HG03442 (cell line): ENCODE data around the gene LPCAT3.

Source experiments
- ATAC-seq: cut with Tn5 transposase; IDR thresholded peaks from one replicate; pipeline ENCODE4 v1.9.1; 2021; ENCODE audit warnings: mild to moderate bottlenecking, moderate library complexity; ENCODE audit not compliant: unreplicated experiment

Gene LPCAT3

DNA sequence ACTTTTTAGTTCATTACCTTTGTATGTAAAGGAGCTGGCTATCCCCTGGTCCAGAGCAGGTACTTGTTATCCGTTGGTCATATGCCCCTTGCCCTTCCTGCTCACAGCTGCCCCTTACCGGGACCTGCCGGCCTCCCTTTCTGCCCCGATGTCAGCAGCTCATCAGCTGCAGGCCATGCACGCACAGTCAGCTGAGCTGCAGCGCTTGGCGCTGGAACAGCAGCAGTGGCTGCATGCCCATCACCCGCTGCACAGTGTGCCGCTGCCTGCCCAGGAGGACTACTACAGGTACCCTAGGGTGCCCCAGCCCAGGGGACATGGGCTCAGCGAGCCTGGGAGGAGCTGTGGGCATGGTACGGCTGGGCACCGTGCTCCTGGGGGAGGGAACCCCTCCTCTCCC, 77.0 kb downstream of the LPCAT3 start:
- no peak for ATAC-seq

DNA sequence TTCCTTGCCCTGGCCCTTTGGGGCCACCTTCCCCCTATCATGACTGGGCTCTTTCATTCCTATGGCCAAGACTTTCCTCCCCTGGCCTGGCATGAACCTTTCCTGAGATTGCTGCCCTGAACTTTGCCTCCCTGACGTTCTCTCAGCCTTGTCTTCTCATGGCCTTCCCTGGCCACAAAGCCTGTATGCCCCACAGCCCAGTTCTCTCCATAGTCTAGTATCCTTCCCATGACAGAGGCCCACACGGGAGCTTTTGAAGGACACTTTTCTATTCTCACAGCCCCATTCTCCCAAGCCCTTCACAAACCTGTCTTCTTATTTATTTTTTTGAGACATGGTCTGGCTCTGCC, 79.1 kb downstream of the LPCAT3 start:
- ATAC-seq: no peak

DNA sequence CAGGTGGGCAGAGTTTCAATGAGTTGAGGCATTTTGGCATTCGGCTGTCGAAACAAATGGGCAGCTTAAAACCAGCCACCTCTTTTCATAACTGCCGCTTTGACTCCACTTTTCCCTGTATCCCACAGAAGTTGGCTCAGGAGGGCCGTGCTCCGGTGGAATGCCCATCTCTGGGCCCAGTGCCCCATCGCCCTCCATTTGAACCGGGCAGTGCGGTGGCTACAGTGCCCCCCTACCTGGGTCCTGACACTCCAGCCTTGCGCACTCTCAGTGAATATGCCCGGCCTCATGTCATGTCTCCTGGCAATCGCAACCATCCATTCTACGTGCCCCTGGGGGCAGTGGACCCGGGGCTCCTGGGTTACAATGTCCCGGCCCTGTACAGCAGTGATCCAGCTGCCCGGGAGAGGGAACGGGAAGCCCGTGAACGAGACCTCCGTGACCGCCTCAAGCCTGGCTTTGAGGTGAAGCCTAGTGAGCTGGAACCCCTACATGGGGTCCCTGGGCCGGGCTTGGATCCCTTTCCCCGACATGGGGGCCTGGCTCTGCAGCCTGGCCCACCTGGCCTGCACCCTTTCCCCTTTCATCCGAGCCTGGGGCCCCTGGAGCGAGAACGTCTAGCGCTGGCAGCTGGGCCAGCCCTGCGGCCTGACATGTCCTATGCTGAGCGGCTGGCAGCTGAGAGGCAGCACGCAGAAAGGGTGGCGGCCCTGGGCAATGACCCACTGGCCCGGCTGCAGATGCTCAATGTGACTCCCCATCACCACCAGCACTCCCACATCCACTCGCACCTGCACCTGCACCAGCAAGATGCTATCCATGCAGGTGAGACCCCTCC, 79.7 kb downstream of the LPCAT3 start:
- no peak for ATAC-seq

DNA sequence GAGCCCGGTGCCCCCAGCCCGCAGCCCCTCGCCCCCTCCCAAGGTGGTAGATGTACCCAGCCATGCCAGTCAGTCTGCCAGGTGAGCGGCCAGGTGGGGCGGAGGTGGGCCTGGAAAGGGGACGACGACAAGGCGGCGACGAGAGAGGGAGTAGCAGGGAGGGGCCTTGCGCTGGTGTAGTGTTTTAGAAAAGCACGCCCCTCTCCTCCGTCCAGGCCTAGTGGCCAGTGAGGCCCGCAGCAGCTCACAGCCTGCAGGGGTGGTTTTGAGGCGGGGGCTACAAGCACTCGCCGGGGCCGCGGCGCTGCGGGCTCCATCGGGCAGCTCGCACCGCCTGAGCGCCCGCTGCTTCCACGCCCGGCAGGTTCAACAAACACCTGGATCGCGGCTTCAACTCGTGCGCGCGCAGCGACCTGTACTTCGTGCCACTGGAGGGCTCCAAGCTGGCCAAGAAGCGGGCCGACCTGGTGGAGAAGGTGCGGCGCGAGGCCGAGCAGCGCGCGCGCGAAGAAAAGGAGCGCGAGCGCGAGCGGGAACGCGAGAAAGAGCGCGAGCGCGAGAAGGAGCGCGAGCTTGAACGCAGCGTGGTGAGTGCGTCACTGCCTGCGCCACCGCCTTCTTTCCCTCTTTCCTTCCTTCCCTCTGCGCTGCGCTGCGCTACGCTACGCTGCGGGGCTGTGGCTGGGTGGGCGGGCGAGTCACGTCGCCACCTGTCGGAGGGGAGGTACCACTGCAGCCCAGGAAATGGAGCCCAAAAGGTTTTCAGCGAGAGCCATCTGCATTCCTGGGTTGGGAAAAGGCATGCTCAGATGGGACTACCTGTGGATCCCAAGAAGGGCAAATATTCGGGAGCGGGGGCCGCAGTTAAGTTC, 80.6 kb downstream of the LPCAT3 start:
- ATAC-seq: peak; percentile 88

DNA sequence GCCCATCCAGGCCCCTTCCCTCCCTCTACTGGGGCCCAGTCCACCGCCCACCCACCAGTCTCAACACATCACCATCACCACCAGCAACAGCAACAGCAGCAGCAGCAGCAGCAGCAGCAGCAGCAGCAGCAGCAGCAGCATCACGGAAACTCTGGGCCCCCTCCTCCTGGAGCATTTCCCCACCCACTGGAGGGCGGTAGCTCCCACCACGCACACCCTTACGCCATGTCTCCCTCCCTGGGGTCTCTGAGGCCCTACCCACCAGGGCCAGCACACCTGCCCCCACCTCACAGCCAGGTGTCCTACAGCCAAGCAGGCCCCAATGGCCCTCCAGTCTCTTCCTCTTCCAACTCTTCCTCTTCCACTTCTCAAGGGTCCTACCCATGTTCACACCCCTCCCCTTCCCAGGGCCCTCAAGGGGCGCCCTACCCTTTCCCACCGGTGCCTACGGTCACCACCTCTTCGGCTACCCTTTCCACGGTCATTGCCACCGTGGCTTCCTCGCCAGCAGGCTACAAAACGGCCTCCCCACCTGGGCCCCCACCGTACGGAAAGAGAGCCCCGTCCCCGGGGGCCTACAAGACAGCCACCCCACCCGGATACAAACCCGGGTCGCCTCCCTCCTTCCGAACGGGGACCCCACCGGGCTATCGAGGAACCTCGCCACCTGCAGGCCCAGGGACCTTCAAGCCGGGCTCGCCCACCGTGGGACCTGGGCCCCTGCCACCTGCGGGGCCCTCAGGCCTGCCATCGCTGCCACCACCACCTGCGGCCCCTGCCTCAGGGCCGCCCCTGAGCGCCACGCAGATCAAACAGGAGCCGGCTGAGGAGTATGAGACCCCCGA, 81.4 kb downstream of the LPCAT3 start:
- peak; percentile 1 for ATAC-seq

DNA sequence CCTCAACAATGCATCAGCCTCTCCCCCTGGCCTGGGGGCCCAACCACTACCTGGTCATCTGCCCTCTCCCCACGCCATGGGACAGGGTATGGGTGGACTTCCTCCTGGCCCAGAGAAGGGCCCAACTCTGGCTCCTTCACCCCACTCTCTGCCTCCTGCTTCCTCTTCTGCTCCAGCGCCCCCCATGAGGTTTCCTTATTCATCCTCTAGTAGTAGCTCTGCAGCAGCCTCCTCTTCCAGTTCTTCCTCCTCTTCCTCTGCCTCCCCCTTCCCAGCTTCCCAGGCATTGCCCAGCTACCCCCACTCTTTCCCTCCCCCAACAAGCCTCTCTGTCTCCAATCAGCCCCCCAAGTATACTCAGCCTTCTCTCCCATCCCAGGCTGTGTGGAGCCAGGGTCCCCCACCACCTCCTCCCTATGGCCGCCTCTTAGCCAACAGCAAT, 82.1 kb downstream of the LPCAT3 start:
- no peak for ATAC-seq

DNA sequence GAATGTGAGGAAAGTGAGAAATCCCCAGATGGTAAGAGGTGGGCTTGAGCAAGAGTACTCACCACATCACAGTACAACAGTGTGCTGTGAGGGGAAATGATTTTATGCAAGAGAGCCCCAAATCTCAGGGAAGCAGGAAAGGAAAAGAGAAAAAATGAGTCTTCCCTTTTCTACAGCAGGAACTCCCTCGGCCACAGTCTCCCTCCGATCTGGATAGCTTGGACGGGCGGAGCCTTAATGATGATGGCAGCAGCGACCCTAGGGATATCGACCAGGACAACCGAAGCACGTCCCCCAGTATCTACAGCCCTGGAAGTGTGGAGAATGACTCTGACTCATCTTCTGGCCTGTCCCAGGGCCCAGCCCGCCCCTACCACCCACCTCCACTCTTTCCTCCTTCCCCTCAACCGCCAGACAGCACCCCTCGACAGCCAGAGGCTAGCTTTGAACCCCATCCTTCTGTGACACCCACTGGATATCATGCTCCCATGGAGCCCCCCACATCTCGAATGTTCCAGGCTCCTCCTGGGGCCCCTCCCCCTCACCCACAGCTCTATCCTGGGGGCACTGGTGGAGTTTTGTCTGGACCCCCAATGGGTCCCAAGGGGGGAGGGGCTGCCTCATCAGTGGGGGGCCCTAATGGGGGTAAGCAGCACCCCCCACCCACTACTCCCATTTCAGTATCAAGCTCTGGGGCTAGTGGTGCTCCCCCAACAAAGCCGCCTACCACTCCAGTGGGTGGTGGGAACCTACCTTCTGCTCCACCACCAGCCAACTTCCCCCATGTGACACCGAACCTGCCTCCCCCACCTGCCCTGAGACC, 82.7 kb downstream of the LPCAT3 start:
- no peak for ATAC-seq

DNA sequence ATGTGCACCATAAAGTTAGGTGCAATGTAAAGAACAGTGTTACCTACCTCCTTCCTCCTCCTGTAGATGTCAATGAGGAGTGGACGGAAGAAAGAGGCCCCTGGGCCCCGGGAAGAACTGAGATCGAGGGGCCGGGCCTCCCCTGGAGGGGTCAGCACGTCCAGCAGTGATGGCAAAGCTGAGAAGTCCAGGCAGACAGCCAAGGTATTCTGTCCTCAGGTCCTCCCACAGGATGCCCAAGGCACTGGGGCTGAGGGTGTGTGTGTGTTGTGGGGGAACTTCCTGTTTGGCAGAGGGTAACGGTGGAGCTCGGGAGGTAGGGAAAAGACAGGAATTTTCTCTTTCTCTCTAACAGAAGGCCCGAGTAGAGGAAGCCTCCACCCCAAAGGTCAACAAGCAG, 84.2 kb downstream of the LPCAT3 start:
- no peak for ATAC-seq

DNA sequence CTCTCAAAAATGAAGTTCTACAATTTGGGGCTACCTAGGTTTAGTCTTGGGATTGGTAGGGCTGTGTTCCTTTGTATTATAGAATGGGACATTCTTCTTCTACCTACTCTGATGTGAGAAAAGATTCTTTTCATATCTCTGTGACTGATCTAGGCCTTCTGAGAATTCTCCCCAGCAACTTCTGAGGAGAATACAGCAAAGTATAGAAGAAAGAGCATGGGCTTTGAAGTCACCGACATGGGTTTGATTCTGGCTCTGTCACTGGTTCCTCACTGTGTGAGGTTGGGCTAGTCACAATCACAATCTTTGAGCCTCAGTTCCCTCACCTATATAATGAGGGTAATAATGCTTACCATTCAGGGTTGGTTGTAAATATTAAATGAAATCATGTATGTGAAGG, 85.5 kb downstream of the LPCAT3 start:
- no peak for ATAC-seq

DNA sequence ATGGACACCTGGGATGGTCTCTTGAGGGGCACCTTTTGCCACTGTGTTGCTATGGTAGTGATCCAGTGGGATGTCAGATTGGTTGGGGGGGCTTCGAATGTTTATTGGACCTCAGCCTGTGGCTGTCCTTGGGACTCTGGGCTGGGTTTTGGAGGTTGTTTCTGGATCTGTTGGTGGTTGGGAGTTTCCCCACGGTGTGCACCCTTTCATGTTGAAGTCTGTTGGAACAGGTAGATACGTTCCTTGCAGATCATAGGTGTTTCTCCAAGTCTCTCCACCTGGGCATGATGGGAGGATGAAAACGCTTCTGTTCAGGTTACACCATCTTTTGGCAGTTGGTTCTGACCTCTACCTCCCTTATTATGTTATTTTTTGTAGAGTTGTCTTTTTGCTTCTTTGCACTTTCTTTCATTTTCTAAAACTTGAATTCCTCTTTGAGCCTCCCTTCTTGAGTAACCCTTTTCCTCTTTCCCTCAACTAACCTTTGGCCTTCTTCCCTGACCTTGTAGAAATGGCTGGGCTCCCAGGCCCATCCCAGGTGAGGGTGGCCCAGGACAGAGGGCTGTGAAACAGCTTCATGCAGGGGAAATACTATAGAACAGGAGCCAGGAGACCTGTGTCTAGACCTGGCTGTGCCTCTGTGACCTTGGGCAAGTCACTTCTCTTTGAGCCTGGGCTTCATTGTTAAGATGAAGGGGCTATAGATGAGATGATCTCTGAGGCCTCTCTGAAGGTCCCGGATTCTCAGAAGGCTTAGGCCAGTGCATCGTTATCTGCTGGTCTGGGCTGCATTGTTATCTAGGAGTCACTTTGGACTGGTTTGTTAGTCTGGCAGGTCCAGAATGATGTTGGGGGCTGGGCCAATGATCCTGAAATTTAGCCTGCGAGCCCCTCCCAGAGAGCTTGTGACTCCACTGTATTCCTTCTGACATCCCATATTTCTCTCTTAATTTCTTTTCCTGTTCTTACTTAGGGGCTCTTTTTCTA, 88.5 kb downstream of the LPCAT3 start:
- ATAC-seq: no peak

DNA sequence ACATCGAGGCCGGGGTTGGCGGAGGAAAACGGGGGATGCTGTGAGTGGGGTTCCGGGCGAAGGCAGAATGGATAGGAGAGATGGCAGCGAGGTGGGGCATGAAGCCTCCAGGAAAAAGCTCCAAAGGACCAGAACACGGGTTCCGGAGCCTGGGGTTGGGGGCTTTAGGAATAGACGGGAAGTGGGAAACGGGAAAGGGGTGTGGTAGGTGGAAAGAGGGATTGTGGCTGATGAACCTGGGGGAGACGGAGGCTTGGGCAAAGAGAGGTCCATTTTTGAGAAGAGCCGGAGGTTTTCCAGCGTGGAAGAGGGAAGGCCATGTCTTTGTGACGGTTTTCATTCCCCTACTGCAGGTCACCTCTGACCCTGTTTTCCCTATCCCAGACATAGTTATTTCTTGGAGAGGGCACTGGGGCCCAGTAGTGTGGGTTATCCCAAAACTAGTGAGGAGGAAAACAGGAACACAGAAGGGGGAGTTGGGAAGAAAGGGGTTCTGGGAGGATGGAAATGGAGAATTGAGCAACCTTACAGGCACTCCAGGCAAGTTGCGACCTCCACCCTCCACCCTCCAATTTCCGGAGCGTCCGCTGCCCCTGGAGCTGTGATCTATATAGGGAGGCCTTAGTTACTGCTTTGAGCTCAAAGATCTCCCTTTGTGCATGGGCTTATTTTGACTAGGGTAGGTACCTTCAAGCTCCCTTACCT, 89.4 kb downstream of the LPCAT3 start:
- ATAC-seq: no peak

DNA sequence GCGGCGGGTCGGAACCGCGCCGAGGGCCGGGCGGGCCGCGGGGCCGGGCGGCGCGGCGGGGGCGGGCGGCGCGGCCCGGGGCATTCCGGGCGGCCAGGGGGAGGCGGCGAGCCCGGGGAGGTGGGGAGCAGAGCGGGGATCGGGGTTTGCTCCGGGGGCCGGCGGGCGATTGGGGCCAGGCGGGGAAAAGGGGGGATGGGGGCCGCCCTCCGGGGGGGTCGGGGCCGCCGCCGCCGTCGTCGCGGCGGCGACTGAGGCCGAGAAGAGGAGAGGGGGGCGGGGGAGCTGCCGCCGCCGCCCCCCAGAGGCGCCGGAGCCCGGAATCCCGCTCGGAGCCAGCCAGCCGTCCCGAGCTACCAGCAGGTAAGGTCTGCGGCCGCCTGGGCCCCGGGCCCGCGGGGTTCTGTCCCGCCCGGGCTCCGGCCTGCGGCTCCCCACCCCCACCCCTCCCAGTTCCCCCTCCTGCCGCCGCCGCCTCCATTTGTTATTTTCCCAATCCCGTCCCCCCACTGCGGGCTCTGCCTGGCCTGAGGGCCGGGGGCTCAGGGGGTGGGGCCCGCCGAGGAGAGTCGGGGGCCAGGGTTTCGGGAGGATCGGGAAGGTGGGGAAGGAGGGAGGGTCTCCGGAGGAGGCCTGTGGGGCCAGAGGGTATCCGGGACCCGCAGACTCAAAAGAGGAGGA, 90.1 kb downstream of the LPCAT3 start:
- ATAC-seq: no peak

DNA sequence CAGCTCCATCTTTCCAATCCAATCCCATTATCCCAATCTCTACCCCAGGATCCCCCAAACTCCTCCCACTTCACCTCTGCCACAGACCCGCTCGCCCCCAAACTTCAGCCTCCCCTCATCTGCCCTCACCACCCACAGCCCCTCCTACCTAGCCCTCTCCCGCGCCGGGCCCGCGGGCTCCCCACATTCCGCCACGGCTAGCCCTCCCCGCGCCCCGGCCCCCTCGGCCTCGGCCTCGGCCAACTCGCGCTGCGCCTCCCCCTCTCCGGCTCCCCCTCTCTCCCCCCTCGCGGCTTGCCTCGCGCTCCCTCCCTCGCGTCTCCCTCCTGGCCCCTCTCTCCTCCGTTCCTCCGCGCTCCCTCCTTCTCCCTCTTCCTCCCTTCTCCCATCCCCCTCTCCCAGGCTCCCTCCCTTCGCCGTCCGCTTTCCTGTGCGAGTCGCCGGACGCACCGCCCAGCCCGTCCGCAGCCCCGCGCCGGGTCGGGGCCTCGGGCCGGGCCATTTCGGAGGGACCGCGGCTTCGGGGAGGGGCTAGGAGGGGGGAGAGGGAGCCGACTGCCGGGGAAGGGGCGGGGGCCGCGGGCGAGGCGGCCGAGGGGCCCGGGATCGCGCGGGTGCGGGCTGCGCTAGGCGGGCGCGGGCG, 90.8 kb downstream of the LPCAT3 start, which contains the start of gene ATN1:
Gene ATN1 (plus strand): TSS at position 581 of the 643 bp plus-strand sequence. CDS start 6,043 bp downstream, outside the sequence.
- ATAC-seq: no peak
